Measurements from ENCODE around the gene MYH13. TPM values are rescaled to one million over a fixed set of nuclear protein-coding genes. Genes with fewer than 3 reads are reported as not detected.
A peak's percentile ranks its signal among the peaks of the same experiment; 100 is the strongest.

The MYH13 gene
- total RNA-seq, 1 donor from 2014 or later, result not detected

GRCh38 chr17:10304758-10305300 is 68.0 kb downstream of the MYH13 start:
- no peak overlapping the region for H3K4me3 Mint-ChIP-seq

GRCh38 chr17:10297691-10298090 is 75.1 kb downstream of the MYH13 start:
- Histone ChIP-seq H3K27me3 (no peaks in the 10 kb centered on the region), H3K9ac (no peak overlapping the region), H3K4me2 (no peak overlapping the region), H3K4me1 (no peaks in the 10 kb centered on the region), H4K20me1 (ENCODE audit: low read depth) (no peaks in the 10 kb centered on the region), H3K9me3 (ENCODE audit: low read depth) (no peaks in the 10 kb centered on the region), H3F3A (ENCODE audit: low read depth) (no peaks in the 10 kb centered on the region), H3K36me3 (no peaks in the 10 kb centered on the region), H3K4me3 (no peak overlapping the region), H3K27ac (no peak overlapping the region), H3K79me2 (ENCODE audit: low read depth) (no peaks in the 10 kb centered on the region), H2AFZ (replicated peaks) (no peak overlapping the region)
- Mint-ChIP-seq H3K4me3 (no peak overlapping the region), H3K9me3 (no peaks in the 10 kb centered on the region), H3K27me3 (ENCODE audit: insufficient read depth, low read depth) (peaks cover 7% of the 10 kb centered on the region), H3K27ac (no peak overlapping the region), H3K4me1 (peaks cover 3% of the 10 kb centered on the region), H3K36me3 (no peaks in the 10 kb centered on the region)
- DNase-seq (ENCODE audit: low spot score), result no peak
- no peak for TF ChIP-seq CTCF (IDR thresholded peaks at IDR 0.05)

More at GRCh38 chr17:10304758-10305300, 68.0 kb downstream of the MYH13 start:
- no peak for TF ChIP-seq EZH2phosphoT487 (IDR thresholded peaks at IDR 0.05)
- TF ChIP-seq EZH2 (IDR thresholded peaks at IDR 0.05), result no peak
- no peak for TF ChIP-seq CTCF (IDR thresholded peaks at IDR 0.05)
- H3K27me3 Mint-ChIP-seq (ENCODE audit: insufficient read depth, low read depth), result peaks cover 10% of the 10 kb centered on the region
- H3K9ac ChIP-seq, result no peak overlapping the region
- no peaks in the 10 kb centered on the region for H3K4me1 ChIP-seq
- H3K4me2 ChIP-seq, result no peak overlapping the region
- peaks cover 3% of the 10 kb centered on the region for H3K4me1 Mint-ChIP-seq
- H3K4me3 ChIP-seq, result no peak overlapping the region
- no peak for DNase-seq (ENCODE audit: low spot score)
- H3K36me3 Mint-ChIP-seq, result no peaks in the 10 kb centered on the region
- no peaks in the 10 kb centered on the region for H3K79me2 ChIP-seq (ENCODE audit: low read depth)
- no peak overlapping the region for H3K27ac Mint-ChIP-seq
- no peaks in the 10 kb centered on the region for H3K27me3 ChIP-seq
- no peak overlapping the region for H3K27ac ChIP-seq
- H2AFZ ChIP-seq (replicated peaks), result no peak overlapping the region
- H3F3A ChIP-seq (ENCODE audit: low read depth), result no peaks in the 10 kb centered on the region
- no peaks in the 10 kb centered on the region for H3K9me3 ChIP-seq (ENCODE audit: low read depth)
- no peaks in the 10 kb centered on the region for H3K36me3 ChIP-seq
- no peaks in the 10 kb centered on the region for H3K9me3 Mint-ChIP-seq
- no peaks in the 10 kb centered on the region for H4K20me1 ChIP-seq (ENCODE audit: low read depth)

DNA sequence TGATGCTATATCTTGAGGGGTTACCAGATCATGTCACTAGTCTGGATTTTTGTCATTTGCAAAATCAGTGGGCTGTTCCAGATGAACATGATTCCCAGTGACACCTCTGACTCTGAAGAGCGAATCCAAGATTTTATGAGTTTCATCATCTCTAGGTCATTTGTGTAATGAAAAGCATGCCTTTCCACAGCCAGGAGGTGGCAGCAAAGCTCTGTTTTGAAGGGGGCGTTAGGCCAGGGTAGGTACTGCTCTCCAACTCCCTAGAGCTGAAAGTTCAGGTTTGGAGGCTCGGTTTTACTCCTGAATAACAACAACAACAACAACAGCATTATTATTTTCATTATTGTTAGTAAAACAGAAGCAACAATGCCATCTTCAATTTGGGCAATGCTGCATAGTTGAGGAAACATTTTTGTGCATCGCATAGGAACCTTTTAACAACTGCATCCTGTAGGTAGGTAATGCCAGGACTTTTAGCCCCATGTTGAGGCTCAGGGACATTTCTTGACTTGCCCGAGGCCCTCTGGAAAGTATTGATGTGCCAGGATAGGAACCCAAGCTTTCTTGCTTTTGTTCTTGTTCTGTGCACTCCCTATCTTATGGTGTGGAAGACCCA is 77.0 kb downstream of the MYH13 start:
- Mint-ChIP-seq H3K9me3 (no peaks in the 10 kb centered on the region), H3K27ac (no peak overlapping the region), H3K4me3 (no peak overlapping the region), H3K36me3 (no peaks in the 10 kb centered on the region), H3K4me1 (peaks cover 4% of the 10 kb centered on the region), H3K27me3 (ENCODE audit: insufficient read depth, low read depth) (peaks cover 3% of the 10 kb centered on the region)
- Histone ChIP-seq H3K4me3 (no peak overlapping the region), H3K4me2 (no peak overlapping the region), H3K79me2 (ENCODE audit: low read depth) (no peaks in the 10 kb centered on the region), H3K9me3 (ENCODE audit: low read depth) (no peaks in the 10 kb centered on the region), H3F3A (ENCODE audit: low read depth) (no peaks in the 10 kb centered on the region), H3K4me1 (no peaks in the 10 kb centered on the region), H3K27me3 (no peaks in the 10 kb centered on the region), H3K36me3 (no peaks in the 10 kb centered on the region), H3K9ac (no peak overlapping the region), H4K20me1 (ENCODE audit: low read depth) (no peaks in the 10 kb centered on the region), H3K27ac (no peak overlapping the region), H2AFZ (replicated peaks) (no peak overlapping the region)
- TF ChIP-seq CTCF (IDR thresholded peaks at IDR 0.05), result peak; percentile 87
- TF ChIP-seq EZH2 (IDR thresholded peaks at IDR 0.05), result no peak
- no peak for TF ChIP-seq EZH2phosphoT487 (IDR thresholded peaks at IDR 0.05)
- DNase-seq (ENCODE audit: low spot score), result peak; percentile 78

Measured in neural progenitor cell (in vitro differentiated cells).